GM21447 (cell line): ENCODE data around the gene INSYN2B.
"Not testable (repeated sequence)": the region's sequence is repeated elsewhere in the genome, so short reads cannot be mapped to it uniquely, and the experiment has no call there.

Source experiments
- ATAC-seq: cut with Tn5 transposase; IDR thresholded peaks from one replicate; pipeline ENCODE4 v1.9.1; 2021; ENCODE audit not compliant: unreplicated experiment

The INSYN2B gene

DNA sequence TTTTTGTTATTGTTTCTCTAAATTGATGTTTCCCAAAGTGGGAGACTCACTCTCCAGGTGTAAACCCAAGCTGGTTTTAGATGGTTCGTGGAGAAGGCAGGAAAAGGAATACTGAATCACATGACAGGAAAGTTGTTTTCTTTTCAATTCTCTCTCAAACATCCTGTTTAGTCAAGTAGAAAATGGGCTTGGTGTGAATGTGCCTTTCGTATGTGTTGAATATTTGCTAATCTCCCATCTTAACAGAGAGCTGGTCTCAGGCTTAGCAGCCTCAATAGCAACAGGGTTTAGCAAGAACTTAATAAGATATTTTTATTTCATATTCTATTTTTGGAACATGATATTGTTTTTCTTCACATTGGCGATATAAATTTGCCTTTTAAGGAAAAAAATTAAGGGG is 119.7 kb downstream of the INSYN2B start:
- no peak for ATAC-seq

DNA sequence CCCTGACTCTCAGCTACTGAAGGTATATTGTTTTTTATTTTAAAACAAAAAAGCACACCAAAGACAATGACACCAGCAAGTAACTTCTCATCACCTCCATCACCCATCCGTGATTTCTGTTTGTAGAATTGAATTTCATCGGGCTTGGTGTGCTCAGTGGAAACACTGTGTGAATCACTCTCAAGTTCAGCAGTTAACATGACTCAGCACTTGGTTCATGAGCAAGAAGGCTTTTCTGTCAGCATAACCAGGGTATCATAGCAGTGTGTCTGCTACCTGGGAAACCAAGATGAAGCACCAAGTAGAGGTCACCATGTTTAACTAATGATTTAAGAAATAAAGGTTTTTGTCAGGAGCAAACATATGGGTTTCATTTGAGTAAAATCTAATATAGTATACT is 123.7 kb downstream of the INSYN2B start:
- no peak for ATAC-seq

DNA sequence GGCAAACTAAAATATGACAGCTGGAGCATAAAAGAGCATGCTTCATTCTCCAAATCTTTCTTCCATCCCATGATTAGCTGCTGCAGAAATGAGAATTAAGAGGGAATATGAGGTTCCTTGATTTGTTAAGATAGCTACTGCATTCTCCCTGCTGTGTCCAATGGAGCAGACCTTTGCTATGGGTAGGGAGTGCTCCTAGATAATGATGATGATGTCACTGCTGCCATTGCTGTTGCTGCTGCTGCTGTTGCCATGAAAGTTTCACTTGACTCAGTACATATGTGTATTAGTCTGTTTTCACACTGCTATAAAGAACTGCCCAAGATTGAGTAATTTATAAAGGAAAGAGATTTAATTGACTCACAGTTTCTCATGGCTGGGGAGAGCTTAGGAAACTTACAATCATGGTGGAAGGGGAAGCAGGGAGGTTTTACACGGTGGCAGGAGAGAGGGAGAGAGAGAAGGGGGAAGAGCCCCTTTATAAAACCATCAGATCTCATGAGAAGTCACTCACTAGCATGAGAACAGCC is 128.9 kb downstream of the INSYN2B start:
- ATAC-seq, result no peak

DNA sequence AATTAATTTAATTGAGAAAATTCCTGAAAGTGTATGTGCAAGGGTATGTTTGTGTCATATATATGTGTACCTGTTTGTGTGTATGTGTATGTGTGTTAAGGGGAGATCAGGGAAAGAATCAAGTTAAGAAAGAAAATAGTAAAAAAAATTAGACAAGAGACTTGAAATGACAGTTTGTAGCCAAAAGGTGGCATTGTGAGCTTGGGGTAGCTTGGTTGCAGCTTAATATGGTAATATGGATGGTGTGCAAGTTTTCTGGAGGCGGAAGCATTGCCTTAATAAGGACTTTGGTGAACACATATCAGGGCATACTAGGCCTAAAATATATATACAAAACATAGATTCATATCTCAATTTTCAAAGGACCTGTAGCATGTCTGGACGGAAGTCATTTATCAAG is 129.9 kb downstream of the INSYN2B start:
- no peak for ATAC-seq

DNA sequence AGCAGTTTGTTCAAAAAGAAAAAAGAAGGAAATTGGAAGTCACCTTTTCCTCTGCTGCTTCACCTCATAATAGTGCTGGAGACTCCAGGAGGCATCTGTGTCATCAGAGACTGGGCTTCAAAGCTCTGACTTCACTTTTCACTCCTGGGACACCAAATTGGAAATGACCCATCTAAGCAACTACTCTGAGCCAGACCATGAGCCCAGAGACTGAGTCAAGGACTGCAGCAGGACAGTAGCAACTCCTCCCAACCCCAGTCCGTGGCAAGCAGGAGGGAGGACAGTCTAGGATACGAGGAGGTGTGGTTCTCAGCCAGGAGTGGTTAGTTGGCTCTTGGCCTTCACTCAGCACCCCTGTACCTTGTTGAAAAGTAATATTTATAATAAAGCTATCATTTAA is 131.5 kb downstream of the INSYN2B start:
- ATAC-seq, result no peak

DNA sequence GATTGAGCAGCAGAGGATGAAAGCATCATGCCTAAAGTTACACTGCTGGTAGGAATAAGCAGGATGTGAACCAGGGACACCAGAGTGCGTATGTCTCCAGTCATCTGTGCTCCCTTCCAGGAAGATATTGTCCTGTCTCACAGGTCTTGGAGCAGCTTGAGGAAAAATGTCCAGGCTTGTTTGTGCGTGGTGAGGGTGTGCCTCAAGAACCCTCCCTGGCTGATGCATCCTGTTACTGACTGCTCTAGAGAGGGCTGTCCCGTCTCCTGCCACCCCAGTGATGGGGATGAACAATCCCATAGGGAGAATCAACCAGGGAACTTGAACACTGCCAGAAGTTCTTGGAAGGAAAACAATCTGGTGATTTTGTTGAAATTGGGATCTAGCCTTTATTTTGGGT is 132.0 kb downstream of the INSYN2B start:
- ATAC-seq, result no peak

DNA sequence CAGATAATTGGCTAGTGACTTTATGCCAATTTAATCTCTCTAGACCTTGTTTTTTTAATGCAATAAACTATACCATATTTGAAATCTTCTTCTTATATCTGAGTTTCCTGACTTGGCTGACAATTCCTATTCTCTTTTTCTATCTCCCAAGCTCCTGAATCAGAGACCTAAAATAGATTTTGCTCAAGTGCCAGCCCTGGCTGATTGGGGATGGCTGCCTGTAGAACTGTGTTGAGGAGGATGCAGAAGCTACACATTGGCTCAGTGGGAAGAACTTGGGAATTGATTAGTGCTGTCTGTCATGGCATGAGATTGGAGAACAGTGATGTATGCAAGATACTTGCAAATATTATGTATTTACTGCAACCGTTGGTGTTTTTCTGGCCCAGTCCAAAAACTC is 132.8 kb downstream of the INSYN2B start:
- ATAC-seq, result no peak

DNA sequence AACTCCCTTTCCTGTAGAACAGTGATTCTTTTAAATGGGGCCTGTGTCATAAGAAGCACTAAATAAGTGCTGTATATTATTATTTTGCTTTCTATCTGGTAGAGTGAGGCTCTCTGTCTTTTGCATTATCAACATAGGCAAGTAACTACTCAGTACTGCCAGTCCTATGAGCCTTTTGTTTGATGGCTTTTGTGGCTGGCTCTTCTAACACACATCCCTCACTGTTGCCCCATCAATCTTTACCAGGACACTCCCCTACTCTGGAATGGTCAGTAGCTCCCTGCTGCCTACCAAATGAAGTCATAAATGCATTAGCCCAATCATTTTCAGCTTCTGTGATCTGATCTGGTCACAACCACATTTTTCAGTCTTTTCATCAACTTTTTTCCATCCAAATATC is 137.6 kb downstream of the INSYN2B start:
- ATAC-seq, result no peak

DNA sequence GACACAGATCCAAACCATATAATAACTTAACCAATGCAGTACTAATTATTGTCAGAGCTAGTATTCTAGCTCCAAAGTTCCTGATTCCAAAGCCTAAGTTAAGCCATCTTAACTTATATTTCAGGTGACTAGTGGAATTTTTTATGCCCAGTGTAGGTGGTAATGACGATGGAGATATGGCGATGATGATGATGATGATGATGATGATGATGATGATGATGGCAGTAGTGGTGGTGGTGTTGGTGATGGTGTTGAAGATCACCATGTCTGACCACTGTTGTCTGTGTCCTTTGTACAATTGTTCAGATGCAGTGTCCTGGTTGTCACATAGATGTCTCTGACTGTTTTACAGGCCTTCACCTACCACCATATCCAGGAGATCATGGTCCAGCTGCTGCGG is 139.9 kb downstream of the INSYN2B start:
- ATAC-seq, result no peak

DNA sequence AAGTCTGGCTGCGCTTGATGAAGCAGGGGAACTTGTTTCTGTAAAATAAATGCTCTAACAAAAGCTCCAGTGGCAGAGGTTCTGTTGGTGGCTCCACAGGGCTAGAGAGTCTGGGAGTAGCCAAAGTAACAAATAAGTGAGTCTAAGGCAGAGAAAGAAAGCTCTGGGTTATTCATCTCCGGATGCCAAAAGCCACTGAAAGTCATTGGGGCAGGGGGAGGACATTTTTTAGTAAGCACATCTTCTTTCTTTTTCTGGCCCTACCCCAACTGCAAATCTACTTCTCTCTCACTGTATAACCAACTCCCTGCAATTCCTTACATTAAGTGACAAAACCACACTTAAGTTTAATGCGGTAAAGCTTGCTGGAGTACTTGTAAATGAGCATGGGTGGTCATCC is 141.6 kb downstream of the INSYN2B start:
- ATAC-seq, result peak; percentile 89

DNA sequence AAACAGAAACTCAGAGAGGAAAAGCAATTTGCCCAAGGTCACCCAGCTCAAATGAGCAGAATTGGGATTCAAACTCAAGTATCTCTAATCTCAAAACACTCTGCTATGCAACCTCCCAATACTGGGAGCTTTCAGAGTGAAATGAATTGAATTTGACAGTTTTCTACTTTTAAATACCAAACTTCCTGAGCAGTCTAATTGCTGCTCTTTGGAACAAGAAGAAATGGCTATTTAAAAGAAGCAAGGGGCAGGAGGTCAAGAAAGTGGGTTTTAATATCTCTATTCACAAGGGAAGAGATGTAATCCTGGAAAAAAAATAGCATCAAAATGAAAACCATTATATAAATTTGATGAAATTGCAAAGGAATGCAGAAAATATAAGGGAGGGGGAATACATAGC is 142.6 kb downstream of the INSYN2B start:
- ATAC-seq, result no peak

DNA sequence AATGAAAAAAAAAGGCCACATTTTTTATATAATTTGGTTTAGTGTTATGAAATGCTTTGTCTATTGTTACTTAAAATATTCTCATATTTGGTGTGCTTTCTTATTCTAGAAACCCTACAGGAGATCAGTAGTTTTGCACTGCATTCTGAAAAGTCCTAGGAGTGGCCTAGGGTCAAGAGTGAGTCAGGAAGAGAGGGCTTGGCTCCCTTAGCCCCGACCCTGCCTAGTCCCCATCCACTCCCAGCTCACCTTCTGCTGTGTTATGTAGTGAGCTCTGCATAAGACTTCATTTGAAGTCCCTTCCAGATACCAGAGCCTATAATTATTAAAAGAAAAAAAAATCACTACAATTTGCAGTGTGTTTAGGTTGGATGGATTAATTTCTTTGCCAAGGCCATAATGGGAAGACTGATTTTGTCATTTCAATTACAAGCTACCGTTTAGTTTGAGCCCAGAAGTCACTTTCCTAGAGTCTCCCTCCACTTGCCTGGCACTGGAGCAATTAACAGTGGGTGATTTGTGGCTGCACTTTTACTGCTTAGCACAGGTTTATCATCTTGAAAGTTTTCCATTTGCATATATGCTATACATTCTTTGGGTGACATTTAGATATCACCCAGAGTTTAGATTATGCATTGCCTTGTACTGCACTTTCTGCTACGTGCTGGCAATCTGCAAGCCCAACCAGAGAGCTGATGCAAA is 143.3 kb downstream of the INSYN2B start:
- ATAC-seq, result no peak

DNA sequence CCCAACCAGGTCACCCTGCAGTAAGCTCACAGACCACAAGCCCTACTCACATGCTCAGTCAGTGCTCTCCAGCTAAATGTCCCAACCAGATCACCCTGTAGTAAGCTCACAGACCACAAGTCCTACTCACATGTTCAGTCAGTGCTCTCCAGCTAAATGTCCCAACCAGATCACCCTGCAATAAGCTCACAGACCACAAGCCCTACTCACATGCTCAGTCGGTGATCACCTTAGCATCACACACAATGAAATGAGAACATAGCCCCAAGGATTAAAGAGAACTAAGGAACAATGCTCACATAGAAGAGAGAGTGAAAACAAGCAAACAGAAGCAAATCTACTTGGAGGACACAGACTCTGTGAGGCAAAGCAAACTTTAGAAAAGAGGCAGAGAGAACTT is 145.8 kb downstream of the INSYN2B start:
- not testable (repeated sequence) for ATAC-seq

DNA sequence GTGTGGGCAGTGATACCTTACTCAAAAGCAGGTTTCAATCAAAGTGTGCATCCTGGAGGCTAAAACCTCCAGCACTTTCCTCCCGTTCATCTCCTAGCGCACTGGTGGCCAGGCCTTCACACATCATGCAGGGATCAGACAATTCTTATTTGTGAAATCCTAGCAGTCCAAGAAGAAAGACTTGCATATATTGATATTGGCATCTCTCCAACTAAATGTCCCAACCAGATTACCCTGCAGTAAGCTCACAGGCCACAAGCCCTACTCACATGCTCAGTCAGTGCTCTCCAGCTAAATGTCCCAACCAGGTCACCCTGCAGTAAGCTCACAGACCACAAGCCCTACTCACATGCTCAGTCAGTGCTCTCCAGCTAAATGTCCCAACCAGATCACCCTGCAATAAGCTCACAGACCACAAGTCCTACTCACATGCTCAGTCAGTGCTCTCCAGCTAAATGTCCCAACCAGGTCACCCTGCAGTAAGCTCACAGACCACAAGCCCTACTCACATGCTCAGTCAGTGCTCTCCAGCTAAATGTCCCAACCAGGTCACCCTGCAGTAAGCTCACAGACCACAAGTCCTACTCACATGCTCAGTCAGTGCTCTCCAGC is 146.5 kb downstream of the INSYN2B start:
- ATAC-seq, result not testable (repeated sequence)

DNA sequence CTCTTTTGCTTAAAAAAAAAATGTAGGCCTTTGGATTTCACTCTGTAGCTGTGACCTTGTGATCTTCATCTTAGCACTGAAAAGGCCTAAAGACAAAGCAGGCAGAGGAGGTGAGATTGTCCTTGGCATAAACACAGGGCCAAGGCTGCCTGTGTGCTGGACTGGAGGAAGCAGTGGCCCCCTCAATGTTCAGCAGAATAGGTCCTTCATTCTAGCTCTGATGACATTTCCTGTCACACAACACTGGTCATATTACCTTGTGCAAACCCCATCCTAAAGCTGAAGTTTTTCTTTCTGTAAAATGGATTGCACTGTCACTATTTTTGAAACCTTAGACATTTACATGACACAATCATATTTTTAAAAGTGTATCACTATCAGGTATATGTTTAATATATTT is 147.4 kb downstream of the INSYN2B start:
- no peak for ATAC-seq

DNA sequence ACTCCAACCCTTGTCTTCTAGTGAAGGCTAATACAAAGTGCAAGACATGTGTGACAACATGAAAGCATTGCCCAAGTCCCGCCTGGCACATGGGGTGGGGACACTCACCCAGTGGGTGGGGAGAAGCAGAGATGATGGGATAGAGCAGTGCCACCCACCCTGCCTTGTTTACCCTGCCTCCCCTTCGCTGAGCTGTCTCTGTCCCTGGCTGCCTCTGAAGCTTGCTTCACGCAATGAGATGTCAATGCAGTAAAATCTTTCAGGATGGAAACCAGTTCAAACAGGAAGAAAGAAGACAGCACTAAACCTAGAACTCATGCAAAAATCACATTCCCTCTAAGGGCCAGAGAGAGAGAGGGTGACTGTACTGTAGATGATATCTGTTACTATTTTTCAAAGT is 148.0 kb downstream of the INSYN2B start:
- no peak for ATAC-seq

DNA sequence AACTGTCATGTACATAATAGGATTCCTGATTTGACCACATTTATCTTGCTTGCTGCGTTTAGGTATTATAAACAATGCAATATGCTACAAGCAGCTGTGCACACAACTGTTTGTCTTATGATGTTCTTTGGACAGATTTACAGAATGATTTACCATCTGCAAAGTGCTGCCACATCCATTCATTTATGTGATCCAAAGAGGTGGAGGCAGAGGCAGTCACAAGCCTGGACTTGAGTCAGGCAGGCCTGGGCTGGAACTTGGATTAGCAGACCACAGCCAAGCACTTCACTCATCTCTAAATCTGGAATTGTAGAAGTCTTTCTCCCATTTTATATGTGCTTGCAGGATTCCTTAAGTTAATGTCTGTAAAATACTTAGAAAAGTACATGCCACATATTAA is 149.0 kb downstream of the INSYN2B start:
- ATAC-seq, result no peak

DNA sequence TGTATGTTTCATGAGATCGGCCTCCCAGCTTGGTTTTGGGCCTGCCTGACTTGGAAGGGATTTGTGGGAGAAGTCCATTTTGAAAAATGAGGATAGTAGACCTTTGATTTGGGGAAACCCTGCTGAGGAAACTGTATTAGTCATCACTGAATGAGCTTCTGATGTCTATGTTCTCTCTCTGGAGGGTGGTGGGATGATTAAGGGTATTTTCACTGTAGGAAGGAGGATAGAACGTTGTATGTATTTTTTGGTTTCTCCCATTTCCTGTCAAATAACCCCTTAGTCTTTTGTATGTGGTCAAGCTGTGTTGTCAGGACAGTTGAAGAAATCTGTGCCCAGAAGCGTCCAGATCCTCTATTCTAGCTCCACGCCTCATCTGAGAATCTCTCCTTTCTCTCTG is 151.9 kb downstream of the INSYN2B start:
- no peak for ATAC-seq

DNA sequence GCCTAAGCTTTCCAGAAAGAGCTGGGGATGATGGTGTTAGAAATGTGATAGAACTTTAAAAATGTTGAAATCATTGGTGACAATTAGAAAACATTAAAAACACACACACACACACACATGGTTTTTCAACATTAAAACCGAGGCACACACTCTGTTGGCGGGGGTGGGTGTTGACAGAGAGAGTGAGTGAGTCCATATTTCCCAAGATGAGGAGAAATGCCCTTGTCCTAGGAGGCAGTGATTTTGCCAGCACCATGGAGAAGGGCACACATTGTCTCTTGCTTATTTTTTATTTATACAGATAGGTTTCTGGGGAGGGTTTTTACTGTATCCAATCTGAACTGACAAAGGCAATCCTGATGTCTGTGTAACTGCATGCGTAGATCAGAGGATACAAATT is 152.5 kb downstream of the INSYN2B start:
- no peak for ATAC-seq

DNA sequence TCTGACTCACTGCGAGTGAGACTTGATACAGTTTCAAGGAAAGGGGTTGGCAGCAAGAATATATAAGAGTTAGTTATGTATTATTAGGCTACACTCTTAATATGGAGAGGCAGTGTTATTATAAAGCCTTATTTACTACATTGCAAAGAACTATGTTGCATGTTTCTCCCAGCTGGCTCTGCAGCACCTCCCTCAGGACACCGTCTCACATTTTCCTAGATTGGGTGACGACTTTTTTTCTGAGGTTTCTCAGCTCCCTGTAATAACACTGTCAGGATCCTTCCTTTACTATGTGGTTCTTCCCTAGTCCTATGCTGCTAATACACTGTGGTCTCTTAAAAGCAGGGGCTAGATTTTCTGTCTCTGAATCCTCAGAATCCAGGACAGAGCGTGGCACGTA is 153.7 kb downstream of the INSYN2B start:
- ATAC-seq, result no peak

DNA sequence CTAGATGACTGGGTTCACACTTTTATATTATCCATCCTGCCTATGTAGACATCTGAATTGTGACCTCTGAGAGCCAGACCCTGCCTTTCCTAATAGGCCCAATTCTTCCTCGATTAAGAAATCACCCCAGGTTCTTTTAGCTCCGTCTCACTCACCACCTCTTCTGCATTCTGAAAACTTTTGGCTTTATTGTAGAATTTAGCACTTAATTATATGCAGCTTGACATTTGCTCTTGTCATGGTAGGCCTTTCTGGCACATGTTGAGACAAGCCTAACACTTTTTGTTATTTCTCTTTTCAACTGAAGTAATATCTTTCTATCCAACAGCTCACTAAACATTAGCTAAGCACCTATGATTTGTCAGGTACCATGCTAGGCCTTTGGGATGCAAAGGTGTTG is 163.3 kb downstream of the INSYN2B start:
- ATAC-seq, result no peak

DNA sequence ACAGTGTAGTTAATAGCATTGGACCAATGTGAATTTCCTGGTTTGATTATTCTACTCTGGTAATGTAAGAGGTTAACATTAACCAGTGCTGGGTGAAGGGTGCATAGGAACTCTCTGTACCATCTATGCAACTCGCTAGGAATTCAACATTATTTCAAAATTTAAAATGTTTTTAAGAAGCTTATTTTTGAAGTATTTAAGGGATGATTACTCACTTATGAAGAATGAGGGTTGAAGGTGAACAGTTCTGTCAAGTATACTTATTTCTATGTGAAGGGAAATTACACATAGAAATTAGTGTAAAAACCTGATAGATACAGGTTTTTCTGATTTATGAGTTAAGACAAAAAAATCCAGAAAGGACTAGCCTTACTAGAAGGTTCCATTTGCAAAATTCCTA is 165.8 kb downstream of the INSYN2B start:
- ATAC-seq, result no peak
